ENCODE data around the gene CD164.
"Not testable (repeated sequence)": the region's sequence is repeated elsewhere in the genome, so short reads cannot be mapped to it uniquely, and the experiment has no call there.

The CD164 gene

GRCh38 chr6:109373762-109374161 is 8.5 kb downstream of the CD164 start:
- DNase-seq = no peak

DNA sequence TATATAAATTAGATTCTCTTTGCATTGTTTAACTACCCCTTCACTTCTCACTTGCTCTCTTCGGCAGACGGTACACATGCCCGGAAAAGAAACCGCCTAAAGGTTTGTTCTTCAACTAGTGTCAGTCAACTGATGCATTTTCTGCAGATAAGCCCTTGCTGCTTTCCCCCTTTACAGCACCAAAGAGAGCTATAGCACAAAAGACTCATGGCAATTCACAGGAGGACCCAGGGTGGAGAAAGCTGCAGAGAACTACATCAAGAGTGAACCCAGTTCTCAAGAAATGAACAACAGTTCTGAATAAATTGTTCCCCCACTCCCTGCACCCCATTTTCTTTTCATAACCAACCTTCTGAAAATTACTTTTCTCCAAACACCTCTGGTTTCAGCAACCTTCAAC is 8.9 kb downstream of the CD164 start:
- no peak for DNase-seq

GRCh38 chr6:109372130-109372529 is 10.1 kb downstream of the CD164 start:
- DNase-seq = no peak

DNA sequence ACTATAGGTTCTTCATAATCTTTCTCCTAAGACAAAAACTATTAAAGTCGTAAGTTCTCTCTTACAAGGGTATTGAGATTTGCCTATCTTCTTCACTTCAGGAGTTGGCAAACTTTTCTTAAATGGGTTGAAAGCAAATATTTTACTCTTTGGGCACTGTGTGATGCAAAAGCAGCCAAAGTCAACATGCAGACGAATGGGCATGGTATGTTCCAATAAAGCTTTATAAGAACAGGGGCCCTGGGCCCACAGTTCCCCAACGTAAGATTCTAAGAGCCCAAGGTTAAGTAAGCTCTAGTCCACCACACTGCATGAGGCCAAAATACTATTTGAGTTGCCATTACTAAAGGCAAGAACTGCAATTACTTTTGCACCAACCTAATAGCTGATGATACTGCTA is 11.5 kb downstream of the CD164 start:
- DNase-seq = no peak

- no peak for DNase-seq
Observed at GRCh38 chr6:109370336-109370735, 11.9 kb downstream of the CD164 start.

DNA sequence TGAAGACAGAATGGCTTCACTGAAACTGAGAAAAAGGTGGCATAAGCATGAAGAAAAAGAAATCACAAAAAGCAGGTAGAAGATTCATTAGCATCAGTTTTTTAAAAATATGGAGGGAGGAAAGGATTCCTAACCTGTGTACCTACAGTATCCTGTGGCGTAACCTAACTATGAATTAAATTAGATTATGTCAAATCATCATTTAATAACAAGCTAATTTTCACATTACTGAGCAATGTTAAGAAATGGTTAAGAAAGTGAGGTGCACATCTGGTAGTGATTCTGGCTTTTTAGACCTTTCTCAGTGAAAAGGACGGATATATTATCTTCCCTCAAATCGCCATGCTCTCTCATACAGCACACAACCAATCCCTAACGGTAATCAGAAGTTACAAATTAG is 12.5 kb downstream of the CD164 start:
- DNase-seq = no peak

DNA sequence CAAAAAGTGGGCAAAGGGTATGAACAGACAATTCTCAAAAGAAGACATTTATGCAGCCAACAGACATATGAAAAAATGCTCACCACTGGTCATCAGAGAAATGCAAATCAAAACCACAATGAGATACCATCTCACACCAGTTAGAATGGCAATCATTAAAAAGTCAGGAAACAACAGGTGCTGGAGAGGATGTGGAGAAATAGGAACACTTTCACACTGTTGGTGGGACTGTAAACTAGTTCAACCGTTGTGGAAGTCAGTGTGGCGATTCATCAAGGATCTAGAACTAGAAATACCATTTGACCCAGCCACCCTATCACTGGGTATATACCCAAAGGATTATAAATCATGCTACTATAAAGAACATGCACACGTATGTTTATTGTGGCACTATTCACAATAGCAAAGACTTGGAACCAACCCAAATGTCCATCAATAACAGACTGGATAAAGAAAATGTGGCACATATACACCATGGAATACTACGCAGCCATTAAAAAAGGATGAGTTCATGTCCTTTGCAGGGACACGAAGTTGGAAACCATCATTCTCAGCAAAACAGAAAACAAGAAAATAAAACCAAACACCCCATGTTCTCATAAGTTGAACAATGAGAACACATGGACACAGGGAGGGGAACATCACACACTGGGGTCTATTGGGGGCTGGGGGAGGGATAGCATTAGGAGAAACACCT is 17.7 kb downstream of the CD164 start:
- DNase-seq = not testable (repeated sequence)

GRCh38 chr6:109363753-109364152 is 18.5 kb downstream of the CD164 start:
- no peak for DNase-seq

- DNase-seq = no peak
Observed at GRCh38 chr6:109362102-109362884, 20.0 kb downstream of the CD164 start.

DNA sequence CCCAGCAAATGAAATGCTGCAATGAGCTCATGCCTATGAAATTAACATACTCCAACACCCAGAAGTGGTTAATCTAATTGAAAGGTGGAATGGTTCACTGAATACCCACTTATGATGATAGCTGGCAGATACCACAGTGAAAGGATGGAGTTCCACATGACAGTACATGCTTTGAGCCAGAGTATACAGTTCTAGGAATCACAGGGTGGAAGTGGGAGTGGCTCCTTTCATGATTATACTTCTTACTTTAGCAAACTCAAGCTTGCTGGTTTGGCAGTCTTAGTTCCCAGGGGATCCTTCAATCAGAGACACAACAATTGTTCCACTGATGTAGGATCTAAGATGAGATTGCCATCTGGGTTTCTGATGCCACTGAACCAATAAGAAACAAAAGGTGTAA is 21.5 kb downstream of the CD164 start:
- DNase-seq = no peak

- no peak for DNase-seq
Observed at GRCh38 chr6:109360281-109360680, 22.0 kb downstream of the CD164 start.

DNA sequence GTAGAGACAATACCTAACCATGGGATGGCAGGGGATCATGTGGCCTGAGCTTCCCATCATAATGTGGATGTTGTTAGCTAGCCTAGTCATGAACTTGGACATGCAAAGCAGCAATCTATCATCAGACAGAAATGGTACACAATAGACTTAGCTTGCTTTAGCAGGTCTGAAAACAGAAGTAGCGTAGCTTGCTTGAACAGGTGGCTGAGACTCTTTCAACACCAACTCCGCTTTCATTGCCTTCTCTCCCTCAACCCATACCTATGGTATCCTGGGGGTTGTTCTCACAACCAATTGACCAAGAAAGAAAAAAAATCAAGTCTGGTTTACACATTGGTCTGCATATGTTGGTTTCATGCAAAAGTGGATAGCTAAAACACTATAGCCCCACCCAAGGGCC is 23.0 kb downstream of the CD164 start:
- DNase-seq = no peak

GRCh38 chr6:109358204-109358603 is 24.1 kb downstream of the CD164 start:
- no peak for DNase-seq

DNA sequence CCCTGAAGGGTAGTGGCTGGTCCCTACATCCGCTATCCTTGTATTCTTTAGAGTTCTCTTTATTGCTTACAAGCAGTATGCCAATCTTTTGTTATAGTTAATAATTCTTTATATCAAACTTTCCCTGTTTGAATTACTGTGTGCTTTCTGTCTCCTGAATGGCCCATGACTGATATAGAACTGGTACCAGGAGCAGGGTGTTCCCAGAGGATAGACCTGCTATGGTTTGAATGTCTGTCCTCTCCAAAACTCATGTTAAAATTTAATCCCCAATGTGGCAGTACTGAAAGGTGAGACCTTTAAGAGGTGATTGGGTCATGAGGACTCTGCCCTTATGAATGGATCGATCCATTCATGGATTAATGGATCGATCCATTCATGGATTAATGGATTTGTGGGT is 26.0 kb downstream of the CD164 start:
- no peak for DNase-seq

DNA sequence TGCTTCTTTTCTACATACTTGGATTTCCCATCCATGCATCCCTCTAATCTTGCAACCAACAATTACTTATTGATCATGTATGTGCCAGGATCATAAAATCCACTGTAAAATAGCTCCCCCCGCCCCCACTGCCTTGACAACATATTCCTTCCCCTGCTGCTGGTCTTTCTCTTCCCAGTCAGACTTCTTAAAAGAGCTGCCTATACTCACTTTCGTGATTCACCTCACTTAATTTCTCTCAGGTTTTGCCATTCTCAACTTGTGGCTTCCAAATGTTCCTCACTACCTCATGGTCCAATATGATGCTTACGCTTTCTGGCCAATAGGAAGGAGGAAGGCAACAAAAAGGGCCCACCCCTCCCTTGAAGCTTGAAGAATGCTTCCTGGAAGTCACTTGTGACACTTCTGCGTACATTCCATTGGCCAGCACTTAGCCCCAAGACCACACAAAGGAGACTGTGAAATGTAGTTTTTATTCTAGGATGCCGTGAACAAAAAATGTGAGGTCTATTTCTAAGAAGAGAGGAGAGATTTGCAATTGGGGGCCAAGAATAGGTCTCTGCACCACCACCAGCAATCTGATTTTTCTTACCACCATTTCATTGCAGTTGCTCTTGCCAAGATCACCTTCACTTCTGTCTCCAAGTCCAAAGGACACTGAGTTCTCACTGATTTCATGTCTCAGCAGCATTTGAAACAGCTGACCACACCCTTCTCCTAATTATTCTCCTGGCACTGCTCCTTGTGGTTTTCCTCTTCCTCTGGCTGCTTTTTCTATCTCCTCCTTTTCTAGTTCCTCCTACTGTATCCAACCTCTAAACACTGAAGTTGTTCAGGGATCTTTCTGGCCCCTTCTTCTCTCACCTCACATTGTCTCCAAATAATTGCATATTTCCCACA is 30.8 kb downstream of the CD164 start:
- no peak for DNase-seq

DNA sequence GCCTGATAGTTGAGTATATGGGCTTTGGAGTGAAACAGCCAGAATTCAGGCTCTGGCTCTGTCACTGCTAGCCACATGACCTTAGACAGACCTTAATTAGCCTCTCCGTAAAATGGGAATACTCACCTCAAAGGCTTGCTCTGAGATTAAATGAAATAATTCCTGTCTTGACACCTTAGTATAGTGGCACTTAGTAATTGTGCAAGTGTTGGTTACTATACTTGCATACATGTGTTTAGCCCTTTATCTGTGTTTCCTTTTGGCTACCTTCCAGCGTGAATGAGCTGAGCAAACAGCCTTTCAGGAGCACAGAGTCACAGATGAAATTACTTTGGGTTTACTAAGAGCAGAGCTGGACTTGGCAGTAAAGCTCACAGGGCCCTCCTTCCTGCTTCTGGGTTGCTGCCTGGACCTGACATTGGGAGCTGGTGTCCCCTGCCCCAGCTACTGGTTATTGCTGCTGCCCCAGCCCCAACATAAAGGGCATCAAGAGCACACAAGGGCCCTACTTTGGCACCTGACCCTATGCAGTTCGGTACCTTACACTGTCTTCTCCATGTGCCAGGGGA is 32.8 kb downstream of the CD164 start:
- DNase-seq = peak in 1 of 2 donors; percentile 30

DNA sequence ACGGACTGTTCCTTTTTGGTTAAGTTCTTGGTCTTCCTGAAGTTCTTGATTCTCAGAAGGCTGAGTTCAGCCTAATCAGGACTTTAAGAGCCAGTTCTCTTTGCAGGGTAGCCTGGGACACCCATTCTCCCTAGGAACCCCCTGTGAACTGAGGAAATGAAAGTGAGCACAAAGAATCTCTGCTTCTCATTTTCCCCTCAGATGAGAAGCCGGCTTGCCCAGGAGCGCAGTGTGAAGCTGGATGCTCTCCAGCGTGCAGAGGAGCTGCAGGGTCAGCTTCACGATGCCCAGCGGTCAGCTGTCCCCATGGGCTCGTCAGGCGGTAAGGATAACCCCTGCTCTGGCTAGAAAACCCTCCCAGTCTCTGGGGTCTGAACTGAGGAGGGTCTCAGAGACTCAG is 34.0 kb downstream of the CD164 start:
- no peak for DNase-seq

DNA sequence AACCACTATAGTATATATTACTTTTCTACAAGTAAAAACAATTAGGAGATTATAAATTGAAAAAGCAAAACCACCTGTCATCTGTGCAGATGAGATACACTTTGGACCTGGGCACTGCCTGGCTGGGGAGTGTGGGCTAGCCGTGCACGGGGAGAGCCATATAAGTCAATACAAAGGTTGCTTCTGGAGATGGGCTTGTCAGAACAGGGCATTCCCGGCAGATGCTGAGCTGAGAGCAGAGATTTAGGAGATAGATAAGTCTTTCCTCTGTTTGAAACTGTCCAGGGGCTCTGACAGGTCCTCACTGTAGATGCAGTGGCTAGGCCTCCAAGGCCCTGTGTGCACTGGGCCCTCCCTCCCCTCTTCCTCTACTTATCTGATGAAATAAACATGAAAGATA is 34.5 kb downstream of the CD164 start:
- DNase-seq = no peak

DNA sequence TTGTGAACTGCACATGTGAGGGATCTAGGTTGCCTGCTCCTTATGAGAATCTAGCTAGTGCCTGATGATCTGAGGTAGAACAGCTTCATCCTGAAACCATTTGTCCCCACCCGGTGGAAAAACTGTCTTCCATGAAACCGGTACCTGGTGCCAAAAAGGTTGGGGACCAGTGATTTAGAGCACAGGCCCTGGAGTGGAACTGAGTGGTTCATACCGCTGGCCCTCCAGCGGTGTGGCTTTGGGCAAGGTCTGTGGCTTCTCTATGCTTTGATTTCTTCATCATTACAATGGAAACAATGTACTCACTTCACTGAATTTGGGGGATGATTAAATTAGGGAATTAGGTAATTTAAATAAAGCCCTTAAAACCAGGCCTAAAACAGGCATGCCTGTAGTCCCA is 36.3 kb downstream of the CD164 start:
- DNase-seq = no peak

GRCh38 chr6:109344226-109344625 is 38.0 kb downstream of the CD164 start:
- no peak for DNase-seq

DNA sequence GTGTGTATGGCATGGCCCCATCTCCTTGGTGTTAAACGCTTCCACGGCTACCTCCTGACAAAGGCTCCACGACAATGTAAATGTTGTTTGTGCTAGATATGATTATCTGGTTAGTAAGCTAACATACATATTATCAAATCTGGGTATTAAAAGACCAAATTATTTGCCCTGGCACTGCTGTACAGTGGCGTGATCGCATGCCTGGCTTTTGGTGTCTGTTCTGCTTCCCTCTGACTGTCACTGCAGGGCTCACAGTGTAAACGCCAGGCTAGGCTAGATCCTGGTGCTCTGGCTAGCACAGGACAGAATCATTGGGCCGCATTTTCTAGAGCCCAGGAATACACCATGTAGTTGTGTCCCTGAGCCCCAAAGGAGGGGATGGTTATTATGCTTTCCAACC is 38.7 kb downstream of the CD164 start:
- DNase-seq = no peak

DNA sequence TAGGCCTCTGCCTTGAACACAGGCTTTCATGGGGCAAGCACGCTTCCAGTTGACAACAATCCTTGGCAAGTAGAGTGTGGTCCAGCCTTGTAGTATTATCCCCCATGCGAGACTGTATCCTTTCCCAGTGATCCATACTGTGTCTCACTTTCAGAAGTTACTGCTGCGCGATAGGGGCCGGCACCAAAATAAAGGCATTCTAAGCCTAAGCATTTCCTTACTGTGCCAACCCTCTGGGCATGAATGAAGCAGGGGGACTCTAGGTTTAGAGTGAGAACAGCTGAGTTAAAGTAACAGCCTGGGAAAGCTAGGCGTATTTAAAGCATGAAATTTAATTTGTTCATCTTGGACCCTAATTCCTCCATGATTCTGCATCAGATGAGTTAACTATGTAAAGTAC is 39.4 kb downstream of the CD164 start:
- no peak for DNase-seq

DNA sequence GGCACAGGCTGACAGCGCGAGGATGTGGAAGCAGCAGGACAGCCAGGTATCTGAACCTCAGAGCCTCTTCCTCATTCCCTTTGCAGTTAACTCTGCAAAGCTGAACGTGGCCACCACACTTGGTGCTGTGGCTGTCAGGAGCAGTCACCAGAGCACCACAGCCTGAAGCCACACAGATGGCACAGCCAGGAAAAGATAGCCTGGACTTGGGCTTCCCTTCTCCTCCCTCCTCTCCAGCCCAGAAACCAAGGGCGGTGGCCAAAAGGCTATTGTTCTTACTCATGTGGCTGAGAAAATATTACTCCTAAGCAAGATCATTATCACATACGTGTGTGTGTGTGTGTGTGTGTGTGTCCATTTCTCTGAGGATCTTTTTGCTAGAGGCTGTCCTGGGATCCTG is 39.8 kb downstream of the CD164 start:
- no peak for DNase-seq
